SK-N-MC (cell line): ENCODE measurements around the gene PARG.
"Not testable (repeated sequence)": the region's sequence is repeated elsewhere in the genome, so short reads cannot be mapped to it uniquely, and the experiment has no call there.

Experiments used
- EZH2 ChIP-seq: fragments of 200-600 bp; sonication (generic); IDR thresholded peaks from one replicate; pipeline ENCODE4 v1.6.1; 2017; ENCODE audit warnings: antibody characterized with exemption
- POLR2AphosphoS5 ChIP-seq: IDR thresholded peaks from 2 replicates; pipeline ENCODE4 v1.6.1; 2012; ENCODE audit warnings: mild to moderate bottlenecking, low read depth, low read length, borderline replicate concordance

- not testable (repeated sequence) for TF ChIP-seq POLR2AphosphoS5, EZH2
Observed at GRCh38 chr10:49882327-49882726, 59.5 kb downstream of the PARG start.
